ENCODE results near the gene LDB2. TPM values are rescaled to one million over a fixed set of nuclear protein-coding genes. Genes with fewer than 3 reads are reported as not detected.

The LDB2 gene
- total and polyA plus RNA-seq, 2 donors (not counting 3 experiments of a cell fraction or from before 2014, with no cell fraction given) = 127 to 223 TPM

GRCh38 chr4:16931339-16932305 is 33.2 kb upstream of the LDB2 start:
- H3K9me1 ChIP-seq (replicated peaks; ENCODE audit: control insufficient read depth, extremely low read depth, insufficient read depth, low read length) = no peaks in the 10 kb centered on the region
- no peak for TF ChIP-seq GATA2 (IDR thresholded peaks at IDR 0.05; ENCODE audit: insufficient read depth, insufficient read length, low read depth, low read length)
- no peak for TF ChIP-seq EZH2 (IDR thresholded peaks at IDR 0.05; ENCODE audit: borderline replicate concordance, low read depth, low read length, severe bottlenecking)
- TF ChIP-seq MAX (IDR thresholded peaks at IDR 0.05; ENCODE audit: insufficient read depth, insufficient read length) = no peak
- no peak for TF ChIP-seq POLR2AphosphoS5 (IDR thresholded peaks at IDR 0.05; ENCODE audit: insufficient read depth, low read depth, low read length)
- no peak for TF ChIP-seq CTCF (IDR thresholded peaks at IDR 0.05; ENCODE audit: extremely low read depth in 1 of 2, insufficient read depth in 1 of 2, low read depth in 1 of 2, low read length in 2 of 2)
- no peak for TF ChIP-seq MYC (IDR thresholded peaks at IDR 0.05; ENCODE audit: low read depth, low read length)
- no peak for TF ChIP-seq FOS (IDR thresholded peaks at IDR 0.05; ENCODE audit: borderline replicate concordance, insufficient read depth, low read length)
- intact Hi-C loops (cut with micrococcal nuclease) (no loop called here), dilution Hi-C loops (cut with MboI; ENCODE audit: extremely low pct_ligation_motif_present, low sequenced_read_pairs) (no loop called here)
- no peak overlapping the region for H2AFZ ChIP-seq (ENCODE audit: low read depth, low read length)
- no peaks in the 10 kb centered on the region for H3K36me3 ChIP-seq (ENCODE audit: control insufficient read depth in 2 of 2, extremely low read depth in 1 of 2, insufficient read depth in 2 of 2, low read length in 2 of 2)
- H3K27ac ChIP-seq (ENCODE audit: insufficient read depth, low read depth, low read length) = no peak overlapping the region
- BruUV-seq (replicated peaks) = no TSS peak
- H3K9ac ChIP-seq (replicated peaks; ENCODE audit: extremely low read depth, insufficient read depth, low read length) = no peak overlapping the region
- H3K27me3 ChIP-seq (ENCODE audit: control insufficient read depth in 2 of 2, insufficient read depth in 2 of 2, low read length in 2 of 2) = no peaks in the 10 kb centered on the region
- no peaks in the 10 kb centered on the region for H3K4me1 ChIP-seq (ENCODE audit: control insufficient read depth, extremely low read depth, insufficient read depth, low read length)
- no peaks in the 10 kb centered on the region for H4K20me1 ChIP-seq (replicated peaks; ENCODE audit: control insufficient read depth, extremely low read depth, insufficient read depth, low read length)
- no peaks in the 10 kb centered on the region for H3K9me3 ChIP-seq (replicated peaks; ENCODE audit: control insufficient read depth, insufficient read depth, low read length)
- POLR2A ChIA-PET = no interaction called here
- peak; percentile 58 for DNase-seq (ENCODE audit: low read depth, low spot score)
- CTCF ChIA-PET = interaction anchor here (2.3 kb wide), 1 partner anchor 15 kb away, joined by 7 read pairs; no protein-coding TSS in a partner anchor
- H3K79me2 ChIP-seq (ENCODE audit: control insufficient read depth, insufficient read depth, low read length) = no peaks in the 10 kb centered on the region
- FAIRE-seq = no peak
- no peak overlapping the region for H3K4me2 ChIP-seq (ENCODE audit: insufficient read depth, low read length)
- no peak overlapping the region for H3K4me3 ChIP-seq (replicated peaks in 1 of 3; ENCODE audit: insufficient read depth in 1 of 3, low read depth in 1 of 3, low read length in 3 of 3)
